Psoas muscle (tissue), 8 donors: Measurements from ENCODE around the gene CATSPER3. TPM values are rescaled to one million over a fixed set of nuclear protein-coding genes. Genes with fewer than 3 reads are reported as not detected.
A peak's percentile ranks its signal among the peaks of the same experiment; 100 is the strongest.

Experiments used
- ATAC-seq, 4 donors: fragments of 200-7000 bp; cut with Tn5 transposase; one replicate each; pipeline ENCODE4 v1.9.1; 2020; ENCODE audit warnings: moderate library complexity in 3 of 4, mild to moderate bottlenecking in 2 of 4
- DNase-seq, 2 donors: peaks; one replicate each; pipeline ENCODE4 v3.0.0-alpha.2; 2020
- H3K27ac ChIP-seq: fragments of 200-600 bp; one replicate; pipeline ENCODE4 v1.8.0; 2022
- H3K27me3 ChIP-seq, 3 donors: fragments of 200-600 bp in 1 of 3; one replicate each; pipeline versions ENCODE4 v1.6.1 to v1.8.0; 2013 to 2022; ENCODE audit warnings: low read length in 2 of 3, mild to moderate bottlenecking in 2 of 3, moderate library complexity in 1 of 3; ENCODE audit not compliant: insufficient read depth in 3 of 3
- H3K36me3 ChIP-seq, 2 donors: fragments of 200-600 bp in 1 of 2; one replicate each; pipeline versions ENCODE4 v1.6.1 to v1.8.0; 2013 to 2022; ENCODE audit warnings: low read depth in 1 of 2, mild to moderate bottlenecking in 1 of 2, moderate library complexity in 1 of 2; ENCODE audit not compliant: insufficient read depth in 1 of 2
- H3K4me1 ChIP-seq: fragments of 200-600 bp; one replicate; pipeline ENCODE4 v1.8.0; 2022
- H3K4me3 ChIP-seq: fragments of 200-600 bp; one replicate; pipeline ENCODE4 v1.8.0; 2022; ENCODE audit warnings: mild to moderate bottlenecking
- H3K9me3 ChIP-seq: fragments of 200-600 bp; one replicate; pipeline ENCODE4 v1.8.0; 2022
- CTCF ChIP-seq: fragments of 200-600 bp; IDR thresholded peaks from one replicate; pipeline ENCODE4 v1.8.0; 2022; ENCODE audit warnings: antibody characterized with exemption
- WGBS, 3 donors: extraction: QIAGEN DNeasy Blood & Tissue Kit; methylation state at CpG; one replicate each; pipeline versions ENCODE4 v1.1.6 to v1.1.7; 2013; 5-methylcytosine and 5-hydroxymethylcytosine counted together
- intact Hi-C, 2 donors: fragments of 100-400 bp; cut with DNase I; formaldehyde crosslinking; loops; one replicate each; pipeline versions ENCODE4 v1.11.0 to v1.14.2; 2022
- polyA plus RNA-seq, 3 donors: library from polyadenylated mRNA; stranded (reverse); fragments of 200-250 nt; gene quantifications; one replicate each; pipeline ENCODE4 v1.2.3, GENCODE V29; 2013
- total RNA-seq, 4 donors: library from RNA; stranded (reverse); fragmentation: NEBNext Ultra II Directional in 2 of 4; extraction: Animal tissue kit (Norgen Biotek cat#: 25700) in 2 of 4; gene quantifications; one replicate each; pipeline versions ENCODE4 v1.2.1 to v1.2.4, GENCODE V29; 2021 to 2023
- donor health status: healthy with polysubstance abuse.
- donor health status: DM: no; HTN: no; CAD: no; lungs with moderate emphysema.
- donor health status: Bipolar disorder and iron deficiency.
- donor health status: healthy.
- donor health status: DM: yes; HTN: yes; CAD: no.
- donor health status: DM: no; HTN: no; CAD: no.
- donor health status: DM: no; HTN: no; CAD: no.
- donor health status: DM: yes; HTN: yes; CAD: no.

CATSPER3 gene
- total and polyA plus RNA-seq, 7 donors: 0.73 to 1.8 (median 1.4) TPM

- ATAC-seq (no peak), DNase-seq (peak in 1 of 2 donors; percentile 5)
- H3K9me3 ChIP-seq: no peaks in the 10 kb centered on the region
- 79 to 91% (median 84%) methylated on average over 3 of the region's 3 CpGs for WGBS, 3 donors
- peaks cover 0 to 44% (median 8%) of the 10 kb centered on the region in 3 donors for H3K27me3 ChIP-seq
- intact Hi-C loops: no loop called here
- H3K4me1 ChIP-seq: peaks cover 6% of the 10 kb centered on the region
- no peaks in the 10 kb centered on the region for H3K36me3 ChIP-seq
- H3K4me3 ChIP-seq: no peak overlapping the region
- H3K27ac ChIP-seq: no peak overlapping the region
- no peak for TF ChIP-seq CTCF
Measured at GRCh38 chr5:135041726-135042125, 74.0 kb downstream of the CATSPER3 start.

DNA sequence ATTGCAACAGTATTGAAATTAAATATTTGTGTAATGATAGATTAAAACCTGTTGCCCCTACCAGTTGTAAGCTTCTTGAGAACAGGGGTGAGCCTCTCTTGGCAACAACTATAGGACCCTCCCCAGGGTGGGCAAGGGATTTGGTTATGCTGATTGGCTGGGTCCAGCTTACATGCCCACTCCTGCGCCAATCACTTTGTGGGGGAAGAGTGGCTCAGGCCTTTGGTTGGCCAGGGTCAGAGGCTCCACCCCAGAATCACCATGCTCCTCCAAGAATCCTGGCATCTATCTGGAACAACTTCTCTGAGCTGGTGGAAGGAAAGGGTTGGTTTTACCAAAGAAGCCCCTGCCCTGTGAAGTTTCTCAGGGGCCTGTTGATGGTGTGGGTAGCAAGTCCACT lies 74.9 kb downstream of the CATSPER3 start:
- 88 to 100% (median 100%) methylated on average over 1 of the region's 1 CpG for WGBS, 3 donors
- intact Hi-C loops: no loop called here
- H3K4me1 ChIP-seq: peaks cover 14% of the 10 kb centered on the region
- no peaks in the 10 kb centered on the region for H3K9me3 ChIP-seq
- no peak for TF ChIP-seq CTCF
- H3K4me3 ChIP-seq: no peak overlapping the region
- H3K27ac ChIP-seq: no peak overlapping the region
- DNase-seq: peak in 1 of 2 donors; percentile 10
- H3K36me3 ChIP-seq: no peaks in the 10 kb centered on the region
- ATAC-seq: no peak
- peaks cover 0 to 39% (median 4%) of the 10 kb centered on the region in 3 donors for H3K27me3 ChIP-seq

- Histone ChIP-seq H3K9me3 (no peaks in the 10 kb centered on the region), H3K4me3 (no peak overlapping the region), H3K27me3 (peaks cover 0 to 15% (median 2%) of the 10 kb centered on the region in 3 donors), H3K36me3 (no peaks in the 10 kb centered on the region), H3K4me1 (peaks cover 9% of the 10 kb centered on the region), H3K27ac (no peak overlapping the region)
- no peak for TF ChIP-seq CTCF
- ATAC-seq (no peak), DNase-seq (peak in 1 of 2 donors; percentile 28)
- intact Hi-C loops: no loop called here
Measured at GRCh38 chr5:135045488-135045887, 77.8 kb downstream of the CATSPER3 start.

DNA sequence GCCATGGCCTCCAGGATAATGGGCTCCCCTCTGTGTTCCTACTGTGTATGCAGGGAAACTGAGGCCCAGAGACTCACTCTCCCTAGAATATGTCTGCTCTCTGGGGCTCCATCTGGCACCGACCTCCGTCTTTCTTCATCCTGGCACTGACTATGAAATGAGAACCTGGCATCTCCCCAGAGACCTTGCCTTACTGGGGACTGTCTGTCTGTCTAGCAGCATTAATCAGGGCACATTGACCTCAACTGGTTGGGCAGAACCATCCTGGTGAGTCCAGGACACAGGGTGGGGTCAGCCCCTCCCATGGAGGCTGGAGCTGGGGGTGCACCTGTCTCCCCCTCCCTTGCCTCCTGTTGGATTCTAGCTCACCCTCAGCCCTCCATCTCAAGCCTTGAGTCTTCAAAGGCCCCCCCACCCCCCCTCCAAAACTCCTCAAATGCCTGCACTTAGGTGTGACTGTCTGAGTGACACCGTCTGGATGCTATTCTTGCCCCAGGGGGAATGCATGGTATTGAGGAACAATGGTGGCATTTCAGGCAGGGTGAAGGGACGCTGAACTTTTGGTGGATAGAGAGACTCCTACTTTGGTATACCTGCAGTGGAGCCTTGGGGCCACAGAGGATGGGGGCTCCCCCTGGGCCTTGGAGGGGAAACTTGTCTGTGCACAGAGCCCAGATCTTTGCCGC lies 79.1 kb downstream of the CATSPER3 start:
- Histone ChIP-seq H3K36me3 (no peaks in the 10 kb centered on the region), H3K9me3 (no peaks in the 10 kb centered on the region), H3K4me3 (no peak overlapping the region), H3K4me1 (peaks cover 9% of the 10 kb centered on the region), H3K27ac (no peak overlapping the region), H3K27me3 (peaks cover 0 to 13% (median 2%) of the 10 kb centered on the region in 3 donors)
- ATAC-seq (peak in 3 of 4 donors; percentile 42 to 78 (median 75)), DNase-seq (peak in 1 of 2 donors; percentile 39)
- intact Hi-C loops: no loop called here
- TF ChIP-seq CTCF: no peak
- WGBS, 3 donors: 23 to 59% (median 36%) methylated on average over 5 of the region's 5 CpGs

DNA sequence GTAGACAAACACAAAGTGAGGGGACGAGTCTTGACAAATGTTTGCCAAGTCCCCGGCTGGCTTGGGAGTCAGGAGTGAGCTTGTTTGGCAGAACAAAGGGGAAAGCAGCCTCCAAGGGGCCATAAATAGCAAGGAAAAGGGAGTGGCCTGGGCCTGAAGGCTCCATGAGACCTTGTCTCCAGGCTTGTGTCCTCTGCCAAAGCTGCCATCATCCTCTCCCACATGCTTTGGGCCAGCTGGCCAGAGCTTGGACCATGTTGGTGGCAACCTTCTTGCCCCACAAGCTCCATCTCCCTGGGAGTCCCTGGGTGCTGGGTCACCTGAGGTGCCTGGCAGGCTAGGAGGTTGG lies 79.6 kb downstream of the CATSPER3 start:
- no peaks in the 10 kb centered on the region for H3K36me3 ChIP-seq
- TF ChIP-seq CTCF: no peak
- 8 to 23% (median 16%) methylated on average over 2 of the region's 2 CpGs for WGBS, 3 donors
- intact Hi-C loops: no loop called here
- DNase-seq (peak in 1 of 2 donors; percentile 49), ATAC-seq (peak in 2 of 4 donors; percentile 74)
- no peak overlapping the region for H3K27ac ChIP-seq
- peaks cover 9% of the 10 kb centered on the region for H3K4me1 ChIP-seq
- H3K4me3 ChIP-seq: no peak overlapping the region
- H3K27me3 ChIP-seq: peaks cover 0 to 13% (median 2%) of the 10 kb centered on the region in 3 donors
- no peaks in the 10 kb centered on the region for H3K9me3 ChIP-seq
